Stimulated activated CD4-positive, alpha-beta T cell treated with anti-CD3 and anti-CD28 coated beads, Interleukin-12 subunit alpha, Interleukin-12 subunit beta, amount 100 ng/mL, for 4 hours (primary cell): Measurements from ENCODE around the gene NEK11.

Experiments
- DNase-seq: peaks from one replicate; pipeline ENCODE4 v3.0.0-alpha.2; 2020

The NEK11 gene

DNA sequence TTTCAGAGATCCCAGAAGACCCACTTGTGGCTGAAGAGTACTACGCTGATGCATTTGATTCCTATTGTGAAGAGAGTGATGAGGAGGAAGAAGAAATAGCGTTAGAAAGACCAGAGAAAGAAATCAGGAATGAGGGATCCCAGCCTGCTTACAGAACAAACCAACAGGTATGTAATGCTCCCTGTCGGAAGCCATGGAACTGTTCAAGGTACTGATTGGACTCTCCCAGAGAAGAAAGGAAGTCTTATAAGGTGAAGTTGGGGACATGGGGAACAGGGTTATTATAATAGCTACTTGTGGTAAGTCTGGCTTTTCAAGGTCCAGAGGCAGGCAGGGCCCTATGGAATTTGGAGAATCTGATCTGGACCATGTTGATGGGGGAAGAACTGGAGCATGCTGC, 201.8 kb downstream of the NEK11 start:
- no peak for DNase-seq

DNA sequence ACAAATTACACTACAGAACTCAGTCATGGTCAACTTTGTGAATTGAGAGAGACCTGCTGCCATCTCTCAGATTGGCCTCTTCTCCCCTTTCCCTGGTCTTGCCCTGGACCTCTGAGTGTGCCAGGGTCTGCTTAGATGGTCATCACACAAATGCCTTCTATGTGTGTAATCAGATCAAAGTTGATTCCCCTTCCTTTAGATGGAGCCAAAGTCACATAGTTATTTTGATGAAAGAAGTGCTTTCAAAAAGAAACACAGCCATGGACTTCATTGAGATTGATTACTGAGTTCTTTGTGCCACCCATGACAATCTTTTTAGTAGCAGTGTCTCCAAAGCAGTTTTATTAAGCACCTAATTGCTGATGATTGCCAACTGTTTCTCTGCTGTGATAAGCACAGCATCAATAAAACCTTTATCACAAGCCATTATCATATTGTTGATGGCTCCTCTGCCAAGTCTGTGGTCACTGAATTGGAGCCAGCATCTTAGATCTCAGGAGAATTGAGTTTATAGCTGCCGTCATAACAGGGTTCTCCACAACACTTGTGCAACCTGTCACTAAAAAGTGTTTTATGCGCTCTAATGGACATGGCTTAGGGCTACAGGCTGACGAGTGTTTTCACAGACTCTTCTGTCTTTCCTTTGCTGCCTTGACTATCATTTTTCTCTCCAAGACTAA, 205.2 kb downstream of the NEK11 start:
- no peak for DNase-seq

DNA sequence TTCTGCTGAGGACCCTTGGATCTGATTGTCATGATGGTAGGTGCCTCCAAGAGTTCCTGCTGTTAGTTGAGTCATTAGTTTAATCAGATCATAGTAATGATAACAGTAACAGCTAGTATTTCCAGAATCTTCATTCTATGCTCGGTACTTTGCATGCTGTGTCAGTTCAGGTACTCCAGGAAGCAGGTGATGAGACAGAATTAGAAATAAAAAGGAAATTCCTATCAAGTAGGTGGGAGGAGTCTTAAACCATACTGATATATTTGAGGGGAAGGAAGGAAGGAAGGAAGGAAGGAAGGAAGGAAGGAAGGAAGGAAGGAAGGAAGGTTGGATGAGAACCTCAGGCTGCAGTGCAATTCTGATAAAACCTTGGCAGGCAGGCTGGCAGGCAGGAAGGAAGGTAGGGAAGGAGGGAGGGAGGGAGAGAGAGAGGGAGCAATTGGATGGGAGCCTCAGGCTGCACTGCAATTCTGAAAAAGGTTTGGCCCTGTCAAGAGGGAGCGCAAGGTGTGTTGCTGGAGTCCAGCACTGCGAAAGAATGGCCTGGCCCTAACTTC, 206.1 kb downstream of the NEK11 start:
- no peak for DNase-seq

DNA sequence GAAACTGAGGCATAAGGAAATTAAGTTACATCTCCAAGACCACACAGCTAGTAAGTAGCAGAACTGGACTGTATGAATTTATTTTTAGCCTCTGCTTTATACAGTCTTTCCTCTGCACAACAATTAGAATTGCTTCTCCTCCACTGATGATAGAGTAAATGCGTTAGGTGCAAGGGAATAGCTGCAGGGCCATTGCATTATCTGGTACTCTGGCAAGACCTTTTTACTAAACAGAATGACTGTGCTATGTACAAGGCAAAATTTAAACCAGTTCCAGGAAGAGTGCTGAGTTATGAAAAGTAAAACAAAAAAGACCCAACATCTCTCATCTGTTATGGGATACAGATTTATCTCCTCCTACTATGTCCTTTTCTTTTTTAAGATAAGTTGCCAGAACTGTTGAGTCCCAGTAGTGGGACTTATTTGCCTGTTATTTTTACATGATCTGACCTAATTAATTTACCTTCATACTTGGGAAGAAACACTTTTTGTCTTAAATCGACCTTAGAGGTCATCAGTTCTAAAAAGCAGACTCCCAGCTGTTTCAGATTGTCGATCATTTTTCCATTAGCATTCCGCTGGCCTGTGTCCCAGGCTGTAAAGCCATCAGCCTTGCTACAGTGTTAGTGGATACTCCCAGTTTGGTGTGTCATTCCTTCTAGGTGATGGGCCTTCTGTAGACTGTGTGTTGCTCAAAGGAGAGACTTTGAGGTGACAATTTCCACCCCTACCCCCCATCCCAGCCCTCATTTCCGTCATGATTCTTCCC, 207.4 kb downstream of the NEK11 start:
- DNase-seq: no peak

DNA sequence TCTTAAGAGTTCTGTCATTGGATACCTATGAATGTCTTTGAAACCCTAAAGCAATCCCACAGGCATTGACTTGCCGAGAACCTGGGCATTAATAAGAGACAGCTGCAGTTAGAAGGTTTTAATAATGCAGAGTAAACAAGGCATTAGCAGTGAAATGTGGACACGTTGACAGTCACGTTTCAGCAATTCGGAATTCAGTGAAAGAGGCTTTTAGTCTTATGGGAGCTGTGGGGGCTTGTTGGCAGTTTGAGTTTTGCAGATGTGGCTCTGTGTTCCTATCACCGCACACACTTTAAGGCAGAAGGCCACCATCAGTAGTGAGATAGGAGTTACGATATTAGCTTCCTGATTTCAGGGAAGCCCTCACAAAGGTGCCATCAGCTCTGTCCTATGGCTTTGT, 209.7 kb downstream of the NEK11 start:
- DNase-seq: no peak

DNA sequence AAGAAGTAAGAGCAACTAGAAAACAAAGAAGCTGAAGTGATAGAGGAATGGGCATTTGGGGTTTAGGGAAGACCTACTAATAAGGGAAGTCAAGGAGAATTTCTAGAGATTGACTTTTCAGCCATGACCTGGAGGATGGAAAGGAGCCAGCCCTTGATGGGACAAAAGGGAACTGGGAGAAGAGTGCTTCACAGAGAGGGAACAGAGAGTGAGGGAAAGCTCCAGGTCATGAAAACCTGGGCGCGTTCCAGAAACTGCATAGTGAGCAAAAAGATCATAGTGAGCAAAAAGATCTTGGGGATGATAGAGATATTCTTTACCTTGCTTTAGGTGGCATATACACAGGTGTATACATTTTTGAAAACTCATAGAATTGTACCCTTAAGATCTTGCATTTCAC, 211.8 kb downstream of the NEK11 start:
- DNase-seq: no peak

DNA sequence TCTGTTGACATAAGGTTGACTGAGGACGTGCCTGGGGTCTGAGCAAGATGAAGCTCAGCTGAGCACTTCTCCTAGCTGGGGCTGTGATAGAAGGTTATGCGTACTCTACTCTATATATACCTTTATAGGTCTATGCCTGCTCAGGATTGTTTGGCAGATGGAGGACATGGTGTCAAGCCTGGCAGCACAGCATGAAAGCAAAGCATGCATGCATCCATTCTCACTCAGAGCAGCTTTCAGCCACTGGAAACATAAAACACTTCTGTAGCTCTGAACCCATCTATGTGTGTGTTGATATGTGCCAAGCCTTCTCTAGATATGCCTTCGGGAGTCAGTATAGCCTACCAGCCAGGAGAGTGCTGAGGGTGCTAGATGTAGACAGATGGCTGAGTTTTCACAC, 212.6 kb downstream of the NEK11 start:
- DNase-seq: no peak

DNA sequence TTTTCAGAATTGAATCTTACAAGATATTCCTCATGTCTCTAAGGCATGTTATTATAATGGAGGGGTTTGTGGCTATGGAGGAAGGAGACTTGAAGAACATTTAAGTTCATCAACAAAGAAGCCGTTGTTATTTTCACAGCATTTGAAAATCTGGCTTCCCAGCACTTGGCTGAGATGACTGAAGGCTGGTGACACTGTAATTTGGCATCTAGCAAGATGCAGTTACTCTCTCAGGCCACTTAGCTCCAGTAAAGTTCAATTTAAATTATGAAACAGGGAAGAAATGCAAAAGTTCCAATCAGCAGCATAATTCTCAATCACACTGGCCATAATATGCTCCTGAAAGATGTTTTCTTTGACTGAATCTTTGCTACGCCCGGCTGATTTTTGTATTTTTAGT, 215.5 kb downstream of the NEK11 start:
- DNase-seq: no peak

DNA sequence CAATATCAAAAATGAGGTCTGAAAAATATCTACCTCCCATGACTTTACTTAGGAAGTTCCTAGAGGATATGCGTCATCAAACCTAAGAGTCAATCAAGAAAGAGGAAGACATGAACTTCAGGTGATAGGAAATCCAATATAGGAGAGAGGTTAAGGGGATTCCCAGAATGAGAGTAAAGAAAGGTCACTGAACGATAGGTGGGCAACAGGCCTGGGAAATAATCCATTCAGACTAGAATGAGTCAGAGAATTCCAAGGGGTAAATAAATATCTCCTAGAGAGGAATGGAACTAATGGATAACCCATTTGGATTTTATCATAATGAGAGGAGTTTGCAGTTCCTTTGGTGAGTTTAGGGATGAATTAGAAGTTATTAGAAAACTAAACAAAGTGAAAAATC, 223.8 kb downstream of the NEK11 start:
- DNase-seq: no peak

DNA sequence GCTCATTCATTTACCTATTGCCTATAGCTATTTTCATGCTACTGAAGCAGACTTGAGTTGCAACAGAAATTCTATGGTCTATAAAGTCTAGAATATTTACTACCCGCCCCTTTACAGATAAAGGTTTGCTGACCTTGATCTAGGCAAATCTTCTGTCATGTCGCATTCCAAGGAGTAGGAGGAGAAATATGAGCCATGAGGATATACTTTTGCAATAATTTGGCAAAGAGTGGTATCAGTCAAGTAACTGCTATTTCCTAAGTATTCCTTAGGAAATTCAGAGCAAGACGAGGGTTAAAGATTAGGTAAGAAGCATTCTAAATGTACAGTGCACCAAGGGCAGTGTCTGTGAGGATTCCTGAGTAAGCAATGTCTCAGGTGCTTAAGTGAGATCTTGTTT, 233.8 kb downstream of the NEK11 start:
- DNase-seq: no peak

DNA sequence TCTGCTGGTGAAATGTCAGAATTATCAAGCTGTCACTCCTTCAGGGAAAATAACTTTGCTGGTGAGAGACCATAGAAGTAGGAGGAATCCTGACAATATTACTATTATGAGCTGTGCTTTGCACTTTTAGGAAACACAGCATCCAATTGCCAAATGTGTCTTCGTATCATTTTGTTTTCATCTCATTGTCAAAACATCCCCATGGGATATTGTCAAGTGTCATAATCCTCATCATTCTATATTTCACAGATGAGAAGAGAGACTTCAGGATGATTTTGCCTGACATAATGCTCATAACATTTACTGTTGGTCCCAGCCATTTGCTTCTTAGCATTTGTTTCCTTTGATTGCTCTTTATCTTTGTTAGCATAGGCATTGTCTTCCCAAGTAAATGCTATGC, 234.4 kb downstream of the NEK11 start:
- DNase-seq: no peak

DNA sequence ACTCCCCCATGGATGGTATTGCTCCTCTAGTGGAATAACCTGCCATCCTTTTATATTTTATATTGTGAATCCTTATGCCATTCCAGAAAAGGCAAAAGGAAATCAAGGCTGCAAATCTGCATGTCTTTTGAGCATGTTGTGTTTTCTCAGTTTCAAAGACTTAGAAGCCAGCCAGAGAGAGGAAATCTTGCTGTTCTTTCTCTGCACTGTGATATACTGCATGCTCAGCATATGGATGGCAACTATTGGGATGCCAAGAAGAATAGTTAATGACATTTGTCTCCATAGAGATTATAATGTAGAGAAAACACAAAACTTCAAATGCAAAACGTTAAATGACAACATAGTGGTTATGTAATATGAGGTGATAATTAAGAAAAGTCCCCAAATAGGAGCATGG, 248.9 kb downstream of the NEK11 start:
- DNase-seq: no peak

DNA sequence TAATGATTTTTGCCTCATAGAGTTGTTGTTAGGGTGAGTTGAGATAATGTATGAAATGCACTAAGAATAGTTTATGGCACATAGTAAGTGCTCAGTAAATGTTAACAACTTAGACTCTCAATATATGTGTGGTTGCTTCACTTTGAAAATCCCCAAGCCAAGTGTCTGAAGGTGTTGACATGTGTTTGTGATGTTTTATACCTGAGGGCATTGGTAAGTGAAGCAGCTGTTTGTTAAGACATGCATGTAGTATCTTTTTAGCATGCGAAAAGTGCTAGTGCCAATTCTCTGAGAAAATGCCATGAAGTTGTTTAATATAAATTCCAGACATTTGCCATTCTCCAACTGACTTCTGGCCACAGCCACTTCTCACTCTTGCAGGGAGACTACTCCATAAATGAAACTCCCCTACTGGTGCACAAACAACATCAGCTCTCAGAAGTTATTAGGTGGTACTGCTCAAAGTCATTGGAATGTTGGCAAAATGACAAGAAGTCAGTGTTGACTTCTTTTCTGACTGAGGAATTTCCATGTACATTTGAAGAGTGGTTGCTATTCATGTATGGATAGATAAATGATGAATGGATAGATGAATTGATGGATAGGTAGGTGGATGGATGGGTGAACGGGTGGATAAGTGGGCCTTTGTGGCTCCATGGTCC, 251.3 kb downstream of the NEK11 start:
- no peak for DNase-seq

DNA sequence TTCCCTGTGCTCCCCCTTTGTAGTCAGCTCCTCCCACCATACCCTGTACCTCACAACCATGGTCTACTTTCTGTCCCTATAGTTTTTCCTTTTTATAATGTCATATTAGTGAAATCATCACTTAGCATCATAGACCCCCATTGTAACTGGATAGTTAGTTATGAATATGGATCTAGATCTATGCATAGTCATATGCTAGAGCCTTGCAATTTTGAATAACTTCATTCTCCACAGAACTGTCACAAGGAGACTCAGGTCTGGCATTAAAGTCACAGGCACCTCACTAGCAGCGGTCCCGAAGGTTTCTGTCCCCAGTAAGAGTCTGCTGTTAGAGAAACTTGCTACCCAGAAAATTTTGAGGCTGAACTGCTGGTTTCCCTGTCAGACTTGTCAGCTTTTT, 252.9 kb downstream of the NEK11 start:
- DNase-seq: no peak

DNA sequence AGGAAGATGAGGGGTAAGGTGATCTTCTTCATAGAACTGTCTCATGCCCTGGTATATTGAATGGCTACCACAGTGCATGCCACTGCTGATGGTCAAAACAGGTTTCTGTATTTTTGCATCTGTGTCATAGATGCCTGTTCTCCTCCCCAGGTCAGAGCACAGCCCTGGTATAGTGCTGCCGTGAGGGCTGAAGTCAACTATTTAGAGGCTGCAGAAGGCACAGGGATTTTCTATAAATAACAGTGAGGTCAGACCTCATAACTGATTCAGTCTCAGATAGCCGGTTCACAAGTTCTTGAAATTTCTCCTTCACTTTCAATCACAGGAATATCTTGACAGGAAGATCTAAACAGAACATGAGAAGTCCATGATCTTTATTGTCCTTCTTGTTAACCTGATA, 255.7 kb downstream of the NEK11 start:
- DNase-seq: no peak

DNA sequence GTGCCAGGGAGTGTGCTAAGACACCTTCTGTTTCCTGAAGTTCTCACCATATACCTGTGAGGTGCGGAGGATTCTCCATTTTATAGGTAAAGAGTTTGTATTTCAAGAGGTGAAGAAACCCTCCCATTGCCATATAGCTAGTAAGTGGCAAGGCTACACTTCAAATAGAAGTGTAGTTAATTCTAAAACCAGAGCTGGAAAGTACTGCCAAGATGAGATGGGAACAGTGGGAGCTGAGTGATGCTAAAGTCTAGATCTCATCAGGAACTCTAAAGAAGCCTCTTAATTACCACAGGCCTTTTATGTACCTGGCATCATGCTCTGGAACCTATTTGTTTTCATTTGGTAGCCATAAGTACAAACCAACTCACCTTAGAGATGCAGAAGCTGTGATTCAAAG, 256.3 kb downstream of the NEK11 start:
- DNase-seq: no peak

DNA sequence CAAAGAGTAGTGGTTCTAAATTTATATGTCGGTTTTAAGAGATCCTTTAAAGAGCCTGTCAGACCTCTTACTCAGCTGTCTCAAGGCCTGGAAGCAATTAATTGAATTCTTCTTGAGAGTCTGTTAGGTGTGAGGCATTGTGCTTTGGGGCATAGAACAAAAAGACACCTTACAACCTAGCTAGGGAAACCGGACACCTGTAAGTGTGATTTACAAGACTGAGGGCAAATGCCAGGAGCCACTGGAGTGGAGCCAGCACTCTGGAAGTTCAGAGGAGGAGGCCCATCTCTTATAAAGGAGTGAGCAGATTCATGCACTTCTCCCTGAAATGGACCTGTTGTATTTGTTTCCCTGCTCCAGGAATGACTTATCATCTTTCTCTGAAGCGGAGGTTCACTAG, 257.2 kb downstream of the NEK11 start:
- DNase-seq: no peak

DNA sequence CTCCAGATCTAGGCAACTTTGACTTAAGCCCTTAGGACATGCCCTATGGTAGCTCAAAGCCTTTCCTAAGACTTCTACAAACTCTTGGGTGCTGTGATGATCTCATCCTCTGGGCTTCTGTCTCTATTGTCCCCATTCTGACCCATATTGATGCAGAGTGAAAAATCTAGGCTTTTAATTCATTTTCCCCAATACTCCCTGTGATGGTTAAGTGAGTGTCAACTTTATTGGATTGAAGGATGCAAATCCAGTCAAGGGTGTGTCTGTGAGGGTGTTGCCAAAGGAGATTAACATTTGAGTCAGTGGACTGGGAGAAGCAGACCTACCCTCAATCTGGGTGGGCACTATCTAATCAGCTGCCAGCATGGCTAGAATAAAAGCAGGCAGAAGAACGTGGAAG, 257.6 kb downstream of the NEK11 start:
- DNase-seq: no peak

DNA sequence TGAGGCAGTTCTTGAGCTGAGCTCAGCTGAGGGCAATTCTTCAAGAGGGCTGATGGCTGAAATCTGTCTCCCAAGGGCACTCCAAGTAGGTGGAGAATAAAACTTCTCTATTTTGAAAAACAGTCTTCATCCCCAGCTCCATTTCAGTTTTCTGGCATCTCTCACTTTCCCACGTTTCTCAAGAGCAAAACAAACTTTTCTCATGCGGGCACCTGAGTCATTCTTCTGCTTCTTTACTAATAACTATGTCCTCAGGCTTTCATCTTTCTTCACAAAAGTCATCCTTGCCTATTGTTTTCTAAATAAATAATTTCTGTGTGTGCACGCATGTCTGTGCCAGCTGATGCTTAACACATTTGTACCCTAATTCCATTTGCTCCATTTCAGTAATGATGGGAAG, 258.8 kb downstream of the NEK11 start:
- no peak for DNase-seq

DNA sequence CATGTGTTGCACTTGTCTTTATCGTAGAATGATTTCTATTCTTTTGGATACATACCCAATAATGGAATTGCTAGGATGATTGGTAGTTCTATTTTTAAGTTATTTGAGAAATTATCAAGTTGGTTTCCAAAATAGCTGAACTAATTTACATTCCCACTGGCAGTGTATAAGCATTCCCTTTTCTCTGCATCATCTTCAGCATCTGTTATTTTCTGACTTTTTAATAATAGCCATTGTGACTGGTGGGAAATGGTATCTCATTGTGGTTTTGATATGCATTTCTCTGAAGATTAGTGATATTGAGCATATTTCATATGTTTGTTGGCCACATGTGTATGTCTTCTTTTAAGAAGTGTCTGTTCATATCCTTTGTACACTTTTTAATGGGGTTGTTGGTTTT, 273.2 kb downstream of the NEK11 start:
- no peak for DNase-seq

DNA sequence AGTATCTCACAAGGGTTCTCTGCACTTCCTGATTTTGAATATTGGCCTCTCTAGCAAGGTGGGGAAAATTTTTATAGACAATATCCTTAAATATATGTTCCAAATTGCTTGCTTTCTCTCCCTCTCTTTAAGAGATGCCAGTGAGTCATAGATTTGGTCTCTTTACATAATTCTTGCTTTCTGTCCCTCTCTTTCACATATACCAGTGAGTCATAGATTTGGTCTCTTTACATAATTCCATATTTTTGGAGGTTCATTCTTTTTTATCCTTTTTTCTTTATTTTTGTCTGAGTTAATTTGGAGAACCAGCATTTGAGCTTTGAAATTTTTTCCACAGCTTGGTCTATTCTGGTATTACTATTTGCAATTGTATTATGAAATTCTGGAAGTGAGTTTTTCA, 277.2 kb downstream of the NEK11 start:
- no peak for DNase-seq

DNA sequence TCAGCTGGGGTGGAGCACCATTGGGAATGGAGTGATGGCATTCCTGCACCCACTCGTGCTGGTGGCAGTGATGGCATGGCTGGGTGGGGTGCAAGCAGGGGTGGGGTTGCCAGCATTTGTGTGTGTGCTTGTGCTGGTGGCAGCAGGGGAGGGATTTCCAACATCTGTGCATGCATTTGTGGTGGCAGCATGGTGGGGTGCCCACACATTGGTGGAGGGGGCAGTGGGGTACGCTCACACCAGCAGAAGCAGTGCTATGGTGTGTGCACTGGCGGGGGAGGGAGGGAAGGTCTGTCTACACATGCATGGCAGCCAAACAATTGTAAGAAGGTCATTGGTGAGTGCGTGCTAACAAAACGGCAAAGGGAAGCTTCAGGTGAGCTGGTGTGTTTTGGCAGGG, 278.2 kb downstream of the NEK11 start:
- no peak for DNase-seq

DNA sequence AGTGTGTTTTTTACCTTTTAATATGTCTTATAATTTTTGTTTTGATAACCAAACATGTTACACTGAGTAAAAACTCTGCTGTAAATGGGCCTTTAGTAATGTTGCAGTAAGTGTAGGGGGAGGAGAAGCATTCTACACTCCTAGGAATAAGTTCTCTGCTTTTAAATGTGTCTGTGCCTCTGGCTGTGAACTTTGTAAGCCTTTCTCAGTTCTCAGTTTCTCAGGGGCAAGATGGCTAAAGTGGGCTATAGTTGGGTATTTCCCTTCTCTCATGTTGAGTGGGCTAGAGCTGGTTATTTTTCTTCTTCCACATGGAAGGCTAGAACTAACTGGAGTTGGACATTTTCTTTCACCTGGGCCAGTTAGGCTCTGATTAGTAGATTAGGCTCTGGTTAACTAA, 279.6 kb downstream of the NEK11 start:
- DNase-seq: no peak

DNA sequence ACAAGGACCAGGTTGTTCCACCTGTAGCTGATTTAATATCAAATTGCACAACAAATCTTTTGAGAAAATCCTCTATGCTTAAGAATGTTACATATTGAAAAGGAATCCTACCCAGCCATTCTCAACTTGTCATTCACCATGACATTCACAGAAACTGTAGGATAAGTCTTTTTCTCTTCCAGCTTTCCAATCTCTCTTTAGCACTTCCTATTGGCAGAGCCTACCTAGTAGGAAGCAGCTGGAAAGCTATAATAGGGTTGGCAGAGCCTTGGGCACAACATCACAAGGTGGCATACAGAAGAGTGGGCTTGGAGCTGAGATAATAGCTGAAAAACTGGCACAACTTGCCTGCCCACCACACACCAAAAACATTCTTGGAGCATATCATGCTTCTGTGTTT, 287.6 kb downstream of the NEK11 start:
- no peak for DNase-seq
